ENCODE measurements around the gene CBLN3.

The CBLN3 gene

DNA sequence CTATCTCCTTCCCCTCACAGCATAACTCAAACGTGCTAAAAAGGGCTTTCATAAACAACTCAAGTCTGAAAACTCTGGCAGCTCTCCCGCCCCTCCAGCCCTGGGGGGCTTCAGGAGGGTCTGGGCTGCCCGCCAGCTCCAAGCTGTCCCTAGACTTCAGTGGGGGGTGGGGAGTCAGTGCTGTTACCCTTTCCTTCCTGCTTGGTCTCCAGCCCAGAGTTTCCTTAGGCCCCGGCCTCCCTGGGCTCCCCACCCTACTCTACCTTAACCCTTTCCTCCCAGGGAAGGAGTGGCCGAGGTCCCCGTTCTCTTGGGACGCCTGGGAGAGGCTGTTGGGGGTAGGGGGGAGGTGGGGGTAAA lies 31.2 kb downstream of the CBLN3 start:
- Histone ChIP-seq H3K36me3 (ENCODE audit: control insufficient read depth in 4 of 4, insufficient read depth in 4 of 4, low read length in 3 of 4) (peaks cover 0 to 1% (median 0%) of the 10 kb centered on the region in 4 experiments), H3K4me3 (ENCODE audit: control insufficient read depth in 1 of 7, extremely low read depth in 1 of 7, insufficient read depth in 4 of 7, low read depth in 2 of 7, low read length in 6 of 7) (peak overlapping the region in 1 of 7 experiments; percentile 84), H3K27me3 (replicated peaks in 2 of 5; ENCODE audit: control insufficient read depth in 4 of 5, insufficient read depth in 5 of 5, low read length in 4 of 5) (no peaks in the 10 kb centered on the region), H3K4me1 (ENCODE audit: control extremely low read depth in 1 of 4, control insufficient read depth in 4 of 4, insufficient read depth in 4 of 4, low read length in 3 of 4) (peaks cover 12 to 80% (median 63%) of the 10 kb centered on the region in 4 experiments), H3K27ac (ENCODE audit: insufficient read depth in 1 of 2, low read depth in 1 of 2, low read length in 2 of 2, poor library complexity in 1 of 2, severe bottlenecking in 2 of 2) (no peak overlapping the region), H3K9me3 (ENCODE audit: control extremely low read depth in 1 of 5, control insufficient read depth in 4 of 5, insufficient read depth in 2 of 5, low read depth in 1 of 5, low read length in 4 of 5) (no peaks in the 10 kb centered on the region)
- peak in 1 of 3 donors; percentile 35 for DNase-seq
- 40% methylated on average over 1 of the region's 7 CpGs for WGBS (ENCODE audit: insufficient coverage)
- CTCF ChIA-PET = interaction anchor here (1.1 to 5.5 kb wide), 5 partner anchors 13 to 65 kb away, joined by 3 to 39 read pairs (median 11); no protein-coding TSS in a partner anchor
- POLR2A ChIA-PET = interaction anchor here (0.7 to 1.2 kb wide), 3 partner anchors 21 to 64 kb away, joined by 3 to 4 read pairs (median 3); no protein-coding TSS in a partner anchor

DNA sequence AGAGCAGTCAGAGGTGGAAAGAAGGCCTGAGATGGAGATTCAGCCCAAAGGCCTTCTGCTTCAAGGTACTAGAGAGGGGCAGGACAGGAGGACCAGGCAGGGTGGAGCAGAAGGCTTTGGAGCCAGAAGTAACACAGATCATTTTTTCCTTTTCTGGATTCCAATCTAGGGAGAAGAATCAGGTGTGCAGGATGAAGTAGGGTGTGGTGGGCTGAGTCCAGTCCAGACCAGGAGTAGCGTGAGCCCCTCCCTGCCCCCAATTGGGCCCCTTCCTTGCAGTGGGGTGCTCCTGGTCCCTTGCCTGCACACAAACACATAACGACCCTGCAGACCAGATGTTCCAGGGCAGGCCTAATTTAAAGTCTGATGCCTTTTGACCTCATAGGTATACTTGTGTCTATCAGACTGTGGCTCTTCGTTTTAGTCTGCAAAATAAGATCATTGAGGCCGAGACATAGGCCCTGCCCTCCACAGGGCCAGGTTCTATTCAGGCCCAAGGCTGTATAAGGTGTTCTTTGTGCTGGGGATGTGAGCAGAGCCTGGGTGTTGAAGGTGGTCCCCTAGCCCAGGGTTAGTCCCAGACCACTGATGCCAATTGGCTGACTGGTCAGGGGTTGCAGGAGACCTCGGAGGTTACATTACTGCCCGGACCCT lies 31.7 kb downstream of the CBLN3 start:
- no peak for DNase-seq
- Histone ChIP-seq H3K4me1 (ENCODE audit: control extremely low read depth in 1 of 4, control insufficient read depth in 4 of 4, insufficient read depth in 4 of 4, low read length in 3 of 4) (peaks cover 12 to 83% (median 64%) of the 10 kb centered on the region in 4 experiments), H3K4me3 (ENCODE audit: control insufficient read depth in 1 of 7, extremely low read depth in 1 of 7, insufficient read depth in 4 of 7, low read depth in 2 of 7, low read length in 6 of 7) (peak overlapping the region in 1 of 7 experiments; percentile 84), H3K36me3 (ENCODE audit: control insufficient read depth in 4 of 4, insufficient read depth in 4 of 4, low read length in 3 of 4) (no peaks in the 10 kb centered on the region), H3K9me3 (ENCODE audit: control extremely low read depth in 1 of 5, control insufficient read depth in 4 of 5, insufficient read depth in 2 of 5, low read depth in 1 of 5, low read length in 4 of 5) (no peaks in the 10 kb centered on the region), H3K27me3 (replicated peaks in 2 of 5; ENCODE audit: control insufficient read depth in 4 of 5, insufficient read depth in 5 of 5, low read length in 4 of 5) (no peaks in the 10 kb centered on the region), H3K27ac (ENCODE audit: insufficient read depth in 1 of 2, low read depth in 1 of 2, low read length in 2 of 2, poor library complexity in 1 of 2, severe bottlenecking in 2 of 2) (no peak overlapping the region)
- 52% methylated on average over 3 of the region's 6 CpGs for WGBS (ENCODE audit: insufficient coverage)
- CTCF ChIA-PET = interaction anchor here (1.2 to 5.5 kb wide), 9 partner anchors 12 to 65 kb away, joined by 3 to 72 read pairs (median 21); no protein-coding TSS in a partner anchor
- POLR2A ChIA-PET = interaction anchor here (1.2 kb wide), 1 partner anchor 21 kb away, joined by 3 read pairs; no protein-coding TSS in a partner anchor

DNA sequence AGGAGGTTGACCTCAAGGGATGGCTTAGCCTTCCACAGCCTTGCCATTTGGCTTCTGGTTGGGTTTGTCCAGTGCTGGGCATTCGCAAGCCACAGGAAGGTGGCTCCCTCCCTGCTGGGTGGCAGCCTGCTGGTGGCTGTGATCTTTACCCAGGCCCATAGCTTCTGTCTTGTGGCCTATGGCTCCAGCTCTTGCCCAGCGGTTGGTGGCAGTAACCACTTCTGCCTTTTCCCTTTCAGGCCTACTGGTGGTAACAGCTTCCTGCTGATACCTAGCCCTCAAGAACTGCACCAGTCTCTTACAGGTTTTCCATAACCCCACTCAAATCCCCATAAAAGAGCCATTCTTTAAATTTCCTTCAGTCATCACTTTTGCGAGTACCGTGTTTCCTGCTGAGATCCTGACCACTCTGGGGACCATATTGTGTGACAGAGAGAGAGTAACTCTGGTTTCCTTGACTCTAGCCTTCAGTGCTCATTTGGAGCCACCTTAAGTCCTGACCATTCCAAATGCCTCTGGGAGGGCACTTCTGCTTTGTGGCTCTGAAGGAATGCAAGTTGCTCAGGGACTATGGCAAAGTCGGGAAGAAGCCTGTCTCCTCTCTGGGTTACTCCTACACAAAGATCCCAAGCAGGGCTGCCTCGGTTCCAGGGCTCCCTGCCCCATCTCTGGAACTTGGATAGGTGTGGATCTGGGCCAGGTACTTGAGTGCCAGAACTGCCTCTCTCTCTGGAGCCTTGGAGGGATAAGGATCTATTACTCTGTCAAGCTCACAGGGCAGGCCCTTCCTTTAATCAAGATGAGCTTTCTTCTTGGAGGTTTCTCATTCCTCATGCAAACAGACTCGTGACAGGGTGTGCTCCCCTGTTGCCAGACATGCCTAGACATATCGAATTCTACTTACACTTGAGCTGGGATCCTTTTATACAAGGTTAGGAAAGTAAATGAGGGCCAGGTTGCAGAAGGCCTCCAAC lies 33.6 kb downstream of the CBLN3 start:
- WGBS (ENCODE audit: insufficient coverage) = 0% methylated on average over 3 of the region's 8 CpGs
- Histone ChIP-seq H3K4me1 (ENCODE audit: control extremely low read depth in 1 of 4, control insufficient read depth in 4 of 4, insufficient read depth in 4 of 4, low read length in 3 of 4) (peaks cover 14 to 89% (median 78%) of the 10 kb centered on the region in 4 experiments), H3K36me3 (ENCODE audit: control insufficient read depth in 4 of 4, insufficient read depth in 4 of 4, low read length in 3 of 4) (no peaks in the 10 kb centered on the region), H3K27me3 (replicated peaks in 2 of 5; ENCODE audit: control insufficient read depth in 4 of 5, insufficient read depth in 5 of 5, low read length in 4 of 5) (no peaks in the 10 kb centered on the region), H3K27ac (ENCODE audit: insufficient read depth in 1 of 2, low read depth in 1 of 2, low read length in 2 of 2, poor library complexity in 1 of 2, severe bottlenecking in 2 of 2) (no peak overlapping the region), H3K9me3 (ENCODE audit: control extremely low read depth in 1 of 5, control insufficient read depth in 4 of 5, insufficient read depth in 2 of 5, low read depth in 1 of 5, low read length in 4 of 5) (no peaks in the 10 kb centered on the region), H3K4me3 (ENCODE audit: control insufficient read depth in 1 of 7, extremely low read depth in 1 of 7, insufficient read depth in 4 of 7, low read depth in 2 of 7, low read length in 6 of 7) (peak overlapping the region in 2 of 7 experiments; percentile 30 to 31)
- ChIA-PET CTCF (interaction anchor here (0.7 to 3.3 kb wide), 17 partner anchors 11 to 89 kb away, joined by 3 to 72 read pairs (median 9); partner anchors contain the start of gene RIPK3), POLR2A (interaction anchor here (1.1 to 1.4 kb wide), 2 partner anchors 18 to 34 kb away, joined by 4 to 6 read pairs; partner anchors contain the start of gene KHNYN)
- DNase-seq = peak; percentile 81 to 94 (median 94)

DNA sequence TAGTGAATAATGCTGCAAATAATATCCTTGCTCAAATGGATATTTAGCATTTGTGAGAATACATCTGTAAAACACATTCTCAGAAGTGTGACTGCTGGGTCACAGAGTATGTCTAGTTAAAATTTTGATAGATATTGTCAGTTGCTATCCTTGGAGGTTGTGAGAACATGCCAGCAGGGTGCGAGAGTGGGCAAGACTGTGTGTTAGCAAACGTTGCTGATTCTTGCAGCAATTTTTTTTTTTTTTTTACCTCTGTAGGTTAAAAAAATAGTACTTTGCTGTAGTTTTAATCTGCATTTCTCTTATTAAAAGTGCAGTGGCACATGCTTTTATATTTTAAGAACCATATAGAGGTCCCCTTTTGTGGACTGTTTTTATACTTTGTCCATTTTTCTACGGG lies 35.2 kb downstream of the CBLN3 start:
- DNase-seq = peak in 1 of 3 donors; percentile 28
- no peaks in the 10 kb centered on the region for H3K9me3 ChIP-seq (ENCODE audit: control extremely low read depth in 1 of 5, control insufficient read depth in 4 of 5, insufficient read depth in 2 of 5, low read depth in 1 of 5, low read length in 4 of 5)
- ChIA-PET CTCF (interaction anchor here (1.6 to 3.3 kb wide), 3 partner anchors 15 to 38 kb away, joined by 3 to 72 read pairs (median 13); no protein-coding TSS in a partner anchor), POLR2A (no interaction called here)
- WGBS (ENCODE audit: insufficient coverage) = no CpG with 5 or more reads among the region's 3 CpGs
- H3K36me3 ChIP-seq (ENCODE audit: control insufficient read depth in 4 of 4, insufficient read depth in 4 of 4, low read length in 3 of 4) = no peaks in the 10 kb centered on the region
- no peak overlapping the region for H3K4me3 ChIP-seq (ENCODE audit: control insufficient read depth in 1 of 7, extremely low read depth in 1 of 7, insufficient read depth in 4 of 7, low read depth in 2 of 7, low read length in 6 of 7)
- H3K4me1 ChIP-seq (ENCODE audit: control extremely low read depth in 1 of 4, control insufficient read depth in 4 of 4, insufficient read depth in 4 of 4, low read length in 3 of 4) = peaks cover 18 to 86% (median 75%) of the 10 kb centered on the region in 4 experiments
- H3K27ac ChIP-seq (ENCODE audit: insufficient read depth in 1 of 2, low read depth in 1 of 2, low read length in 2 of 2, poor library complexity in 1 of 2, severe bottlenecking in 2 of 2) = no peak overlapping the region
- no peaks in the 10 kb centered on the region for H3K27me3 ChIP-seq (replicated peaks in 2 of 5; ENCODE audit: control insufficient read depth in 4 of 5, insufficient read depth in 5 of 5, low read length in 4 of 5)

DNA sequence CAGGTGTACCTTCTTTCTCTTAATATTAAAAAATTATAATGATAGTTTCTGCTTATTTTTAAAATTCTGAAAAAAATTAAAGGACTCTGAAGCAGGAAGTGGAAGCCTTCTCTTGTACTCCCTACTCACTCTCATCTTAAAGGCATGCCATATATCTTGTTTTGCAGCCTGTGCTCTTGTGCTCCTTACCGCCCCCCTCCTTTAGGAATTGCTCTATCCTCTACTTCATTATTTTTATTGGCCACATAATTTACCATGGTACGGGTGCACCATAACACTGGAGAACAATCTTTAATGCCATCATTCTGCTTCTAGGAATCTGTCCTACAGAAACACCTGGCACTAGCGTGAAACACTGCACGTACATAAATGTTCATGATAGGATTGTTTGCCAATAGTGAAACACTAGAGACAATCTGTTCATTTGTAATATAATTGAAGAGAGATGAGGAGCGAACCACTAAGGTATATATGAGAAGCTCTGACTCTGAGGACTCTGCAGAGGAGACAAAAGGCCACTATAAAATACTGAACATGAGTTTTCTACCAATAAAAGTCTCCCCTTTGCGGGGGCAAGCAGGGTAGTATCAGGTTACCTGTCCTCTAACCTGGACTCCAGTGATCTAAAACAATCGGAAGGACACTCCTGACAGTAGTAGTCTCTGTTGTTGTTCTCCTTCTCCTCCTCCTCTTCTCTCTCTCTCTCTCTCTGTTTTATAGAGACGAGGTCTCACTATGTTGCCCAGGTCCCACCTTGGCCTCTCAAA lies 37.0 kb downstream of the CBLN3 start:
- ChIA-PET POLR2A (interaction anchor here (1.0 to 1.2 kb wide), 3 partner anchors 10 to 38 kb away, joined by 3 to 4 read pairs (median 4); no protein-coding TSS in a partner anchor), CTCF (interaction anchor here (0.7 to 3.2 kb wide), 5 partner anchors 19 to 47 kb away, joined by 3 to 15 read pairs (median 3); partner anchors contain the start of gene KHNYN)
- Histone ChIP-seq H3K9me3 (ENCODE audit: control extremely low read depth in 1 of 5, control insufficient read depth in 4 of 5, insufficient read depth in 2 of 5, low read depth in 1 of 5, low read length in 4 of 5) (no peaks in the 10 kb centered on the region), H3K36me3 (ENCODE audit: control insufficient read depth in 4 of 4, insufficient read depth in 4 of 4, low read length in 3 of 4) (no peaks in the 10 kb centered on the region), H3K27me3 (replicated peaks in 2 of 5; ENCODE audit: control insufficient read depth in 4 of 5, insufficient read depth in 5 of 5, low read length in 4 of 5) (no peaks in the 10 kb centered on the region), H3K4me1 (ENCODE audit: control extremely low read depth in 1 of 4, control insufficient read depth in 4 of 4, insufficient read depth in 4 of 4, low read length in 3 of 4) (peaks cover 15 to 74% (median 62%) of the 10 kb centered on the region in 4 experiments), H3K4me3 (ENCODE audit: control insufficient read depth in 1 of 7, extremely low read depth in 1 of 7, insufficient read depth in 4 of 7, low read depth in 2 of 7, low read length in 6 of 7) (no peak overlapping the region), H3K27ac (ENCODE audit: insufficient read depth in 1 of 2, low read depth in 1 of 2, low read length in 2 of 2, poor library complexity in 1 of 2, severe bottlenecking in 2 of 2) (no peak overlapping the region)
- WGBS (ENCODE audit: insufficient coverage) = 92% methylated on average over 2 of the region's 8 CpGs
- DNase-seq = peak in 1 of 3 donors; percentile 24
